HEK293 (cell line): ENCODE results near the gene MBP.

Experiments used
- CTCF ChIA-PET: fragments of 350-600 bp; formaldehyde crosslinking; extraction: SDS; loops from one replicate; lab custom pipeline; 2021; ENCODE audit warnings: antibody characterized with exemption; lab: Yijun Ruan, JAX
- POLR2A ChIA-PET: fragments of 300-600 bp; formaldehyde crosslinking; extraction: SDS; loops from one replicate; lab custom pipeline; 2020; ENCODE audit warnings: antibody characterized with exemption, inconsistent platforms; lab: Yijun Ruan, JAX
- H3K27ac ChIP-seq: fragments of 200-500 bp; sonication (Bioruptor generic); 2 replicates; pipeline ENCODE4 v1.5.1; 2014; ENCODE audit warnings: low read depth, low read length, control low read depth, inconsistent platforms; ENCODE audit errors: extremely low read depth
- H3K36me3 ChIP-seq, 2 experiments: fragments of 200-500 bp in 1 of 2; sonication (Bioruptor generic) in 1 of 2; 1 replicate in 1 of 2; 2 replicates in 1 of 2; pipeline ENCODE4 v1.5.1; 2014 to 2017; ENCODE audit warnings: inconsistent platforms in 2 of 2, low read length in 2 of 2; ENCODE audit not compliant: control insufficient read depth in 2 of 2, insufficient read depth in 1 of 2
- H3K4me1 ChIP-seq: fragments of 200-500 bp; sonication (Bioruptor generic); 2 replicates; pipeline ENCODE4 v1.5.1; 2014; ENCODE audit warnings: mild to moderate bottlenecking, low read length, inconsistent platforms; ENCODE audit not compliant: control insufficient read depth, insufficient read depth
- H3K4me3 ChIP-seq: 2 replicates; pipeline ENCODE4 v1.5.1; 2011; ENCODE audit warnings: low read depth, mild to moderate bottlenecking, control low read depth, low read length, moderate library complexity
- H3K9me3 ChIP-seq: fragments of 200-500 bp; sonication (Bioruptor generic); 2 replicates; pipeline ENCODE4 v1.5.1; 2014; ENCODE audit warnings: low read depth, low read length, inconsistent platforms; ENCODE audit not compliant: control insufficient read depth, insufficient read depth
- BCL11B ChIP-seq: fragments of 450-650 bp; formaldehyde crosslinking; IDR thresholded peaks from 2 replicates; pipeline ENCODE4 v1.5.1; 2016; ENCODE audit warnings: low read depth, missing biosample characterization, missing genetic modification characterization
- KLF9 ChIP-seq: fragments of 450-650 bp; formaldehyde crosslinking; IDR thresholded peaks from 2 replicates; pipeline ENCODE4 v1.5.1; 2016; ENCODE audit warnings: missing biosample characterization, missing genetic modification characterization, low read depth
- MZF1 ChIP-seq: fragments of 450-650 bp; formaldehyde crosslinking; IDR thresholded peaks from 2 replicates; pipeline ENCODE4 v1.5.1; 2017; ENCODE audit warnings: missing biosample characterization, missing genetic modification characterization, borderline replicate concordance
- PRDM10 ChIP-seq: fragments of 450-650 bp; formaldehyde crosslinking; IDR thresholded peaks from 2 replicates; pipeline ENCODE4 v1.5.1; 2016; ENCODE audit warnings: missing biosample characterization, missing genetic modification characterization
- SETDB1 ChIP-seq: IDR thresholded peaks from one replicate; pipeline ENCODE4 v1.6.1; 2017; ENCODE audit warnings: mild to moderate bottlenecking, low read length, moderate library complexity, mixed read lengths; ENCODE audit not compliant: insufficient read length
- ZNF114 ChIP-seq: fragments of 450-650 bp; formaldehyde crosslinking; IDR thresholded peaks from 2 replicates; pipeline ENCODE4 v1.5.0; 2017; ENCODE audit warnings: missing biosample characterization, missing genetic modification characterization
- ZNF121 ChIP-seq: fragments of 450-650 bp; formaldehyde crosslinking; IDR thresholded peaks from 2 replicates; pipeline ENCODE4 v1.5.1; 2016; ENCODE audit warnings: missing biosample characterization, missing genetic modification characterization
- ZNF157 ChIP-seq: fragments of 450-650 bp; formaldehyde crosslinking; IDR thresholded peaks from 2 replicates; pipeline ENCODE4 v1.5.1; 2016; ENCODE audit warnings: missing biosample characterization, missing genetic modification characterization
- ZNF274 ChIP-seq, 2 experiments: fragments of 200-500 bp in 1 of 2; fragments of 450-650 bp in 1 of 2; sonication (Bioruptor generic) in 1 of 2; formaldehyde crosslinking in 1 of 2; IDR thresholded peaks; 2 replicates each; pipeline versions ENCODE4 v1.5.1 to v1.6.1; 2014 to 2016; ENCODE audit warnings: borderline replicate concordance in 1 of 2, inconsistent platforms in 1 of 2, low read length in 1 of 2, missing biosample characterization in 1 of 2, missing genetic modification characterization in 1 of 2
- ZNF311 ChIP-seq: fragments of 450-650 bp; formaldehyde crosslinking; IDR thresholded peaks from 2 replicates; pipeline ENCODE4 v1.5.1; 2017; ENCODE audit warnings: missing biosample characterization, missing genetic modification characterization, borderline replicate concordance
- ZNF529 ChIP-seq: fragments of 450-650 bp; formaldehyde crosslinking; IDR thresholded peaks from 2 replicates; pipeline ENCODE4 v1.5.1; 2017; ENCODE audit warnings: missing genetic modification characterization, missing biosample characterization; ENCODE audit not compliant: insufficient replicate concordance
- ZNF610 ChIP-seq: fragments of 450-650 bp; formaldehyde crosslinking; IDR thresholded peaks from 2 replicates; pipeline ENCODE4 v1.5.1; 2016; ENCODE audit warnings: missing biosample characterization, missing genetic modification characterization, borderline replicate concordance
- TF ChIP-seq, protein P1 (sequence below): fragments of 450-650 bp; formaldehyde crosslinking; IDR thresholded peaks from 2 replicates; pipeline ENCODE4 v1.5.1; 2016; ENCODE audit warnings: missing biosample characterization, missing genetic modification characterization
- TF ChIP-seq, protein P2 (sequence below): fragments of 450-650 bp; formaldehyde crosslinking; IDR thresholded peaks from 2 replicates; pipeline ENCODE4 v1.5.1; 2016; ENCODE audit warnings: missing biosample characterization, missing genetic modification characterization

Gene MBP

DNA sequence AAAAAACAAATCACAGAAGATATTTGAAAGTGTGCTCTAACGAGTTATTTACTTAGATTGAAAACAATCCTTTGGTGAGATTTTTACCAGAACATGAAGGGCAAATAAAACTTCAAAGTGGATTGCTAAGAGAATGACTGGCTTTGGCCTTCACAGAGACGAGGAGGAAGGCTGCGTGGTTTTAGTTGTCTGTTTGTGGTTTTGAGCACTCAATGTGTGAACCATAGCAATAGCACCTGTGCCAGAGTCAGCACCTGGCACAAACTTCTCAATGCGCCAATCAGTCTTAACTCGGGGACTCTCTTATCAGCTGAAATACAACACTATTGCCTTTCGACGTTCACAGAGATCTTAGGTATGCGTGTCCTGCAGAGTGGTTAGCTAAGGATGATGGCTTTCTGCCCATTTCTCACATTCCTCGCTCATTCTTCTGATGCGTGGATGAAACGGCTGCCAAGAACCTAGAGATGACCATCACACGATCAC, 70.0 kb downstream of the MBP start:
- TF ChIP-seq ZNF311 (no peak), ZNF529 (tag by site-specific recombination) (no peak), SETDB1 (no peak), ZNF610 (tag by site-specific recombination) (no peak), ZNF121 (no peak), ZNF157 (tag by site-specific recombination) (no peak), ZNF114 (no peak), PRDM10 (tag by site-specific recombination) (no peak), KLF9 (tag by site-specific recombination) (no peak), BCL11B (tag by site-specific recombination) (no peak)
- TF ChIP-seq, protein P1, sequence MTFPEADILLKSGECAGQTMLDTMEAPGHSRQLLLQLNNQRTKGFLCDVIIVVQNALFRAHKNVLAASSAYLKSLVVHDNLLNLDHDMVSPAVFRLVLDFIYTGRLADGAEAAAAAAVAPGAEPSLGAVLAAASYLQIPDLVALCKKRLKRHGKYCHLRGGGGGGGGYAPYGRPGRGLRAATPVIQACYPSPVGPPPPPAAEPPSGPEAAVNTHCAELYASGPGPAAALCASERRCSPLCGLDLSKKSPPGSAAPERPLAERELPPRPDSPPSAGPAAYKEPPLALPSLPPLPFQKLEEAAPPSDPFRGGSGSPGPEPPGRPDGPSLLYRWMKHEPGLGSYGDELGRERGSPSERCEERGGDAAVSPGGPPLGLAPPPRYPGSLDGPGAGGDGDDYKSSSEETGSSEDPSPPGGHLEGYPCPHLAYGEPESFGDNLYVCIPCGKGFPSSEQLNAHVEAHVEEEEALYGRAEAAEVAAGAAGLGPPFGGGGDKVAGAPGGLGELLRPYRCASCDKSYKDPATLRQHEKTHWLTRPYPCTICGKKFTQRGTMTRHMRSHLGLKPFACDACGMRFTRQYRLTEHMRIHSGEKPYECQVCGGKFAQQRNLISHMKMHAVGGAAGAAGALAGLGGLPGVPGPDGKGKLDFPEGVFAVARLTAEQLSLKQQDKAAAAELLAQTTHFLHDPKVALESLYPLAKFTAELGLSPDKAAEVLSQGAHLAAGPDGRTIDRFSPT (tag by site-specific recombination) = no peak
- POLR2A ChIA-PET = no interaction called here
- Histone ChIP-seq H3K4me1 (no peaks in the 10 kb centered on the region), H3K9me3 (no peaks in the 10 kb centered on the region), H3K36me3 (peaks cover 3 to 5% of the 10 kb centered on the region in 2 experiments), H3K27ac (no peak overlapping the region), H3K4me3 (no peak overlapping the region)
- CTCF ChIA-PET = interaction anchor here (0.6 to 2.1 kb wide), 3 partner anchors 62 to 95 kb away, joined by 3 to 12 read pairs (median 4); no protein-coding TSS in a partner anchor

- CTCF ChIA-PET = interaction anchor here (0.6 to 2.1 kb wide), 4 partner anchors 17 to 79 kb away, joined by 3 to 12 read pairs (median 4); no protein-coding TSS in a partner anchor
- H3K4me1 ChIP-seq = peaks cover under 1% of the 10 kb centered on the region; the same call in 1 of the 2 replicates
- H3K27ac ChIP-seq = no peak overlapping the region
- TF ChIP-seq MZF1 (peak; percentile 65; the same call in 1 of the 2 replicates), ZNF274 (IDR thresholded peaks at IDR 0.05; ENCODE audit: low read length) (no peak), ZNF274 (tag by site-specific recombination; IDR thresholded peaks at IDR 0.05; ENCODE audit: borderline replicate concordance) (no peak)
- TF ChIP-seq, protein P2, sequence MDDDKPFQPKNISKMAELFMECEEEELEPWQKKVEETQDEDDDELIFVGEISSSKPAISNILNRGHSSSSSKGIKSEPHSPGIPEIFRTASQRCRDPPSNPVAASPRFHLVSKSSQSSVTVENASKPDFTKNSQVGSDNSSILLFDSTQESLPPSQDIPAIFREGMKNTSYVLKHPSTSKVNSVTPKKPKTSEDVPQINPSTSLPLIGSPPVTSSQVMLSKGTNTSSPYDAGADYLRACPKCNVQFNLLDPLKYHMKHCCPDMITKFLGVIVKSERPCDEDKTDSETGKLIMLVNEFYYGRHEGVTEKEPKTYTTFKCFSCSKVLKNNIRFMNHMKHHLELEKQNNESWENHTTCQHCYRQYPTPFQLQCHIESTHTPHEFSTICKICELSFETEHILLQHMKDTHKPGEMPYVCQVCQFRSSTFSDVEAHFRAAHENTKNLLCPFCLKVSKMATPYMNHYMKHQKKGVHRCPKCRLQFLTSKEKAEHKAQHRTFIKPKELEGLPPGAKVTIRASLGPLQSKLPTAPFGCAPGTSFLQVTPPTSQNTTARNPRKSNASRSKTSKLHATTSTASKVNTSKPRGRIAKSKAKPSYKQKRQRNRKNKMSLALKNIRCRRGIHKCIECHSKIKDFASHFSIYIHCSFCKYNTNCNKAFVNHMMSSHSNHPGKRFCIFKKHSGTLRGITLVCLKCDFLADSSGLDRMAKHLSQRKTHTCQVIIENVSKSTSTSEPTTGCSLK (tag by site-specific recombination) = no peak
- POLR2A ChIA-PET = no interaction called here
- no peak overlapping the region for H3K4me3 ChIP-seq
- no peaks in the 10 kb centered on the region for H3K9me3 ChIP-seq
- H3K36me3 ChIP-seq = peaks cover 3 to 5% of the 10 kb centered on the region in 2 experiments
Measured at GRCh38 chr18:77061946-77062517, 70.6 kb downstream of the MBP start.
